HepG2 (cell line): Measurements from ENCODE around the gene RABL2A. TPM values are rescaled to one million over a fixed set of nuclear protein-coding genes. Genes with fewer than 3 reads are reported as not detected.

ENCODE experiments used
- ASH2L ChIP-seq: fragments of 300-600, 200-600 bp; sonication (generic); IDR thresholded peaks from 2 replicates; pipeline ENCODE4 v1.7.0; 2017; ENCODE audit warnings: low read depth, mild to moderate bottlenecking, moderate library complexity, mixed read lengths, low read length; ENCODE audit not compliant: insufficient read length
- CEBPG ChIP-seq: IDR thresholded peaks from 2 replicates; pipeline ENCODE4 v1.6.1; 2016
- ELF1 ChIP-seq: sonication (generic); formaldehyde crosslinking; IDR thresholded peaks from 2 replicates; pipeline ENCODE4 v1.4.0; 2020; ENCODE audit warnings: missing genetic modification reagents
- FOXK1 ChIP-seq: sonication (generic); formaldehyde crosslinking; IDR thresholded peaks from 2 replicates; pipeline ENCODE4 v1.4.0; 2020; ENCODE audit warnings: low read depth, missing genetic modification reagents, borderline replicate concordance
- GABPA ChIP-seq, 2 experiments: IDR thresholded peaks; 2 replicates each; pipeline ENCODE4 v1.6.1; 2011 to 2016; ENCODE audit warnings: low read depth in 2 of 2, low read length in 1 of 2, missing biosample characterization in 1 of 2, missing genetic modification characterization in 1 of 2
- HCFC1 ChIP-seq: fragments of 150-350 bp; IDR thresholded peaks from 2 replicates; pipeline ENCODE4 v1.6.1; 2014; ENCODE audit warnings: low read depth, low read length
- KLF16 ChIP-seq, 2 experiments: sonication (generic) in 1 of 2; formaldehyde crosslinking in 1 of 2; IDR thresholded peaks; 2 replicates each; pipeline versions ENCODE4 v1.6.1 to v1.8.0; 2016 to 2023; ENCODE audit warnings: missing genetic modification reagents in 2 of 2, missing compliant biosample characterization in 1 of 2
- MXD4 ChIP-seq: IDR thresholded peaks from 2 replicates; pipeline ENCODE4 v1.6.1; 2016; ENCODE audit warnings: mild to moderate bottlenecking, missing biosample characterization, missing genetic modification reagents
- PHF20 ChIP-seq: sonication (generic); formaldehyde crosslinking; IDR thresholded peaks from 2 replicates; pipeline ENCODE4 v1.5.0; 2020; ENCODE audit warnings: mild to moderate bottlenecking, missing genetic modification reagents
- POLR2A ChIP-seq, 2 experiments: IDR thresholded peaks; 2 replicates each; pipeline ENCODE4 v1.6.1; 2011; ENCODE audit warnings: low read depth in 2 of 2, low read length in 2 of 2, mild to moderate bottlenecking in 1 of 2, moderate library complexity in 1 of 2; ENCODE audit not compliant: insufficient read depth in 1 of 2
- RBFOX2 ChIP-seq: fragments of 200-400 bp; formaldehyde crosslinking; IDR thresholded peaks from 2 replicates; pipeline ENCODE4 v1.6.1; 2017; ENCODE audit warnings: low read depth, mild to moderate bottlenecking, low read length
- RFXANK ChIP-seq: IDR thresholded peaks from 2 replicates; pipeline ENCODE4 v1.6.1; 2016
- SALL1 ChIP-seq: sonication (generic); formaldehyde crosslinking; IDR thresholded peaks from 2 replicates; pipeline ENCODE4 v1.8.0; 2022; ENCODE audit warnings: mild to moderate bottlenecking, missing genetic modification reagents
- YEATS2 ChIP-seq: sonication (generic); formaldehyde crosslinking; IDR thresholded peaks from 2 replicates; pipeline ENCODE4 v1.4.0; 2020; ENCODE audit warnings: missing genetic modification reagents, borderline replicate concordance
- ZNF331 ChIP-seq: sonication (generic); formaldehyde crosslinking; IDR thresholded peaks from 2 replicates; pipeline ENCODE4 v1.4.0; 2020; ENCODE audit warnings: missing genetic modification reagents
- ZNF501 ChIP-seq: sonication (generic); formaldehyde crosslinking; IDR thresholded peaks from 2 replicates; pipeline ENCODE4 v1.5.1; 2020; ENCODE audit warnings: mild to moderate bottlenecking, moderate library complexity, missing genetic modification reagents
- polyA plus RNA-seq, 8 experiments: library from polyadenylated mRNA; depleted of rRNA in 3 of 8; stranded (reverse) in 7 of 8; unstranded in 1 of 8; fragments of >200 nt; fragmentation: Illumina TruSeq in 4 of 8; extraction: Trizol in 4 of 8; gene quantifications; 2 replicates each; pipeline versions ENCODE4 v1.2.1 to v1.2.3, GENCODE V29; 2011 to 2016; ENCODE audit warnings: low read depth in 4 of 8, missing spikeins in 1 of 8, mixed read lengths in 1 of 8; ENCODE audit not compliant: insufficient read depth in 1 of 8
- total RNA-seq, 5 experiments: library from RNA; depleted of rRNA; stranded (reverse); fragments of >200 nt; fragmentation: Illumina TruSeq; extraction: Trizol; gene quantifications; 2 replicates each; pipeline ENCODE4 v1.2.3, GENCODE V29; 2016; ENCODE audit warnings: low read depth in 1 of 5
- TF ChIP-seq, protein P1 (sequence below): IDR thresholded peaks from 2 replicates; pipeline ENCODE4 v1.6.1; 2018; ENCODE audit warnings: missing genetic modification reagents, mild to moderate bottlenecking, missing compliant biosample characterization
- TF ChIP-seq, protein P2 (sequence below): IDR thresholded peaks from 2 replicates; pipeline ENCODE4 v1.6.1; 2016; ENCODE audit warnings: mild to moderate bottlenecking, missing biosample characterization, missing genetic modification reagents
- TF ChIP-seq, protein P3 (sequence below): sonication (generic); formaldehyde crosslinking; IDR thresholded peaks from 2 replicates; pipeline ENCODE4 v1.4.0; 2020; ENCODE audit warnings: missing genetic modification reagents
- TF ChIP-seq, protein P4 (sequence below): sonication (generic); formaldehyde crosslinking; IDR thresholded peaks from 2 replicates; pipeline ENCODE4 v1.4.0; 2020; ENCODE audit warnings: mild to moderate bottlenecking, missing genetic modification reagents
- TF ChIP-seq, protein P5 (sequence below): sonication (generic); formaldehyde crosslinking; IDR thresholded peaks from 2 replicates; pipeline ENCODE4 v1.4.0; 2020; ENCODE audit warnings: missing genetic modification reagents

RABL2A gene
- total and polyA plus RNA-seq, 2 of the 13 experiments (the other 11 are each of a cell fraction or from before 2014, with no cell fraction given), result 9.6 to 13.4 TPM

DNA sequence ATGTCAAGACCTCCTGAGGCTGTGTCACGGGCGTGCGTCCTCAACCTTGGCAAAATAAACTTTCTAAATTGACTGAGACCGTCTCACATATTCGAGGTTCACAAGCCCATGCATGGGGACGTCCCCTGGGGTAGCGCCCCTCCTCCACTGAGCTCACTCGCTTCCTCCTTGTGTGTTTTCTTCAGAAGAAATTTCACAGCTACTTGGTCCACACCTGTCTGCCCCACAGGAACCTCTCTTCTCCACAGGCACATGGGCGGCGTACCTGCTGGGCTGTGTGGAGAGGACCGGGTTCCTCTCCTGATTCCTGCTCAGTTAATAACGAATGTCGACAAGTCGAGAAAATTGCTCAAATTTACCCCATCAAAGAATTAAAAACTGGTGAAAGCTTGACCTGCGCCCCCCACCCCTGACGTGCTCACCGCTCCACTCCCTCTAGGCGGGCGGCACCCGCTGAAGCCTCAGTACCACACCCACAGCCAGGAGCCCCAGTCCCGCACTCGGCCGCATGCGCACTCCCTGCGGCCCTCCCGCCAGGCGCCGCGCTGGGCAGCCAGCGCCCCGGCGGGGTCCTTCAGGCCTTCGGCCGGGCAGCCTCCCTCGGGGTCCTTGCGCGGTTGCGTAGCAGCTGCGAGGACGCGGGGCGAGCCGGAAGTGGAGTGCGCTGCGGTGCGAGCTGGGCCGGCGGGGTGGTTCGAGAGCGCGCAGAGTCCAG lies at the start of gene RABL2A (continued):
- TF ChIP-seq, protein P1, sequence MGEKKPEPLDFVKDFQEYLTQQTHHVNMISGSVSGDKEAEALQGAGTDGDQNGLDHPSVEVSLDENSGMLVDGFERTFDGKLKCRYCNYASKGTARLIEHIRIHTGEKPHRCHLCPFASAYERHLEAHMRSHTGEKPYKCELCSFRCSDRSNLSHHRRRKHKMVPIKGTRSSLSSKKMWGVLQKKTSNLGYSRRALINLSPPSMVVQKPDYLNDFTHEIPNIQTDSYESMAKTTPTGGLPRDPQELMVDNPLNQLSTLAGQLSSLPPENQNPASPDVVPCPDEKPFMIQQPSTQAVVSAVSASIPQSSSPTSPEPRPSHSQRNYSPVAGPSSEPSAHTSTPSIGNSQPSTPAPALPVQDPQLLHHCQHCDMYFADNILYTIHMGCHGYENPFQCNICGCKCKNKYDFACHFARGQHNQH, result 0 out of 2 replicates have a peak, but pooled peaks have one; percentile 47
- TF ChIP-seq, protein P2, sequence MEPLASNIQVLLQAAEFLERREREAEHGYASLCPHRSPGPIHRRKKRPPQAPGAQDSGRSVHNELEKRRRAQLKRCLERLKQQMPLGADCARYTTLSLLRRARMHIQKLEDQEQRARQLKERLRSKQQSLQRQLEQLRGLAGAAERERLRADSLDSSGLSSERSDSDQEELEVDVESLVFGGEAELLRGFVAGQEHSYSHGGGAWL (CRISPR knock-in tag), result 0 out of 2 replicates have a peak, but pooled peaks have one; percentile 56
- TF ChIP-seq GABPA (IDR thresholded peaks at IDR 0.05; ENCODE audit: low read depth, low read length) (peak; percentile 53), GABPA (CRISPR knock-in tag; IDR thresholded peaks at IDR 0.05; ENCODE audit: low read depth) (peak; percentile 63), RBFOX2 (peak; percentile 70), ZNF501 (0 out of 2 replicates have a peak, but pooled peaks have one; percentile 40), HCFC1 (peak; percentile 50; the same call in 1 of the 2 replicates), SALL1 (CRISPR knock-in tag) (peak; percentile 29; the same call in 1 of the 2 replicates), KLF16 (CRISPR knock-in tag; IDR thresholded peaks at IDR 0.05) (peak in 1 of 2 experiments; percentile 45; a peak in 1 of 4 replicates), ELF1 (CRISPR knock-in tag) (peak; percentile 86), PHF20 (CRISPR knock-in tag) (peak; percentile 71), YEATS2 (CRISPR knock-in tag) (peak; percentile 80), RFXANK (CRISPR knock-in tag) (0 out of 2 replicates have a peak, but pooled peaks have one; percentile 47), ASH2L (peak; percentile 33), CEBPG (CRISPR knock-in tag) (peak; percentile 39; the same call in 1 of the 2 replicates), FOXK1 (peak; percentile 27; the same call in 1 of the 2 replicates), POLR2A (IDR thresholded peaks at IDR 0.05; ENCODE audit: insufficient read depth in 1 of 2, low read depth in 2 of 2, low read length in 2 of 2) (peak in 1 of 2 experiments; percentile 28; a peak in 1 of 4 replicates), MXD4 (CRISPR knock-in tag) (peak; percentile 68; the same call in 1 of the 2 replicates), ZNF331 (0 out of 2 replicates have a peak, but pooled peaks have one; percentile 37)
- TF ChIP-seq, protein P3, sequence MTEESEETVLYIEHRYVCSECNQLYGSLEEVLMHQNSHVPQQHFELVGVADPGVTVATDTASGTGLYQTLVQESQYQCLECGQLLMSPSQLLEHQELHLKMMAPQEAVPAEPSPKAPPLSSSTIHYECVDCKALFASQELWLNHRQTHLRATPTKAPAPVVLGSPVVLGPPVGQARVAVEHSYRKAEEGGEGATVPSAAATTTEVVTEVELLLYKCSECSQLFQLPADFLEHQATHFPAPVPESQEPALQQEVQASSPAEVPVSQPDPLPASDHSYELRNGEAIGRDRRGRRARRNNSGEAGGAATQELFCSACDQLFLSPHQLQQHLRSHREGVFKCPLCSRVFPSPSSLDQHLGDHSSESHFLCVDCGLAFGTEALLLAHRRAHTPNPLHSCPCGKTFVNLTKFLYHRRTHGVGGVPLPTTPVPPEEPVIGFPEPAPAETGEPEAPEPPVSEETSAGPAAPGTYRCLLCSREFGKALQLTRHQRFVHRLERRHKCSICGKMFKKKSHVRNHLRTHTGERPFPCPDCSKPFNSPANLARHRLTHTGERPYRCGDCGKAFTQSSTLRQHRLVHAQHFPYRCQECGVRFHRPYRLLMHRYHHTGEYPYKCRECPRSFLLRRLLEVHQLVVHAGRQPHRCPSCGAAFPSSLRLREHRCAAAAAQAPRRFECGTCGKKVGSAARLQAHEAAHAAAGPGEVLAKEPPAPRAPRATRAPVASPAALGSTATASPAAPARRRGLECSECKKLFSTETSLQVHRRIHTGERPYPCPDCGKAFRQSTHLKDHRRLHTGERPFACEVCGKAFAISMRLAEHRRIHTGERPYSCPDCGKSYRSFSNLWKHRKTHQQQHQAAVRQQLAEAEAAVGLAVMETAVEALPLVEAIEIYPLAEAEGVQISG (CRISPR knock-in tag), result peak; percentile 63
- TF ChIP-seq, protein P4, sequence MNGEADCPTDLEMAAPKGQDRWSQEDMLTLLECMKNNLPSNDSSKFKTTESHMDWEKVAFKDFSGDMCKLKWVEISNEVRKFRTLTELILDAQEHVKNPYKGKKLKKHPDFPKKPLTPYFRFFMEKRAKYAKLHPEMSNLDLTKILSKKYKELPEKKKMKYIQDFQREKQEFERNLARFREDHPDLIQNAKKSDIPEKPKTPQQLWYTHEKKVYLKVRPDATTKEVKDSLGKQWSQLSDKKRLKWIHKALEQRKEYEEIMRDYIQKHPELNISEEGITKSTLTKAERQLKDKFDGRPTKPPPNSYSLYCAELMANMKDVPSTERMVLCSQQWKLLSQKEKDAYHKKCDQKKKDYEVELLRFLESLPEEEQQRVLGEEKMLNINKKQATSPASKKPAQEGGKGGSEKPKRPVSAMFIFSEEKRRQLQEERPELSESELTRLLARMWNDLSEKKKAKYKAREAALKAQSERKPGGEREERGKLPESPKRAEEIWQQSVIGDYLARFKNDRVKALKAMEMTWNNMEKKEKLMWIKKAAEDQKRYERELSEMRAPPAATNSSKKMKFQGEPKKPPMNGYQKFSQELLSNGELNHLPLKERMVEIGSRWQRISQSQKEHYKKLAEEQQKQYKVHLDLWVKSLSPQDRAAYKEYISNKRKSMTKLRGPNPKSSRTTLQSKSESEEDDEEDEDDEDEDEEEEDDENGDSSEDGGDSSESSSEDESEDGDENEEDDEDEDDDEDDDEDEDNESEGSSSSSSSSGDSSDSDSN (CRISPR knock-in tag), result 0 out of 2 replicates have a peak, but pooled peaks have one; percentile 17
- TF ChIP-seq, protein P5, sequence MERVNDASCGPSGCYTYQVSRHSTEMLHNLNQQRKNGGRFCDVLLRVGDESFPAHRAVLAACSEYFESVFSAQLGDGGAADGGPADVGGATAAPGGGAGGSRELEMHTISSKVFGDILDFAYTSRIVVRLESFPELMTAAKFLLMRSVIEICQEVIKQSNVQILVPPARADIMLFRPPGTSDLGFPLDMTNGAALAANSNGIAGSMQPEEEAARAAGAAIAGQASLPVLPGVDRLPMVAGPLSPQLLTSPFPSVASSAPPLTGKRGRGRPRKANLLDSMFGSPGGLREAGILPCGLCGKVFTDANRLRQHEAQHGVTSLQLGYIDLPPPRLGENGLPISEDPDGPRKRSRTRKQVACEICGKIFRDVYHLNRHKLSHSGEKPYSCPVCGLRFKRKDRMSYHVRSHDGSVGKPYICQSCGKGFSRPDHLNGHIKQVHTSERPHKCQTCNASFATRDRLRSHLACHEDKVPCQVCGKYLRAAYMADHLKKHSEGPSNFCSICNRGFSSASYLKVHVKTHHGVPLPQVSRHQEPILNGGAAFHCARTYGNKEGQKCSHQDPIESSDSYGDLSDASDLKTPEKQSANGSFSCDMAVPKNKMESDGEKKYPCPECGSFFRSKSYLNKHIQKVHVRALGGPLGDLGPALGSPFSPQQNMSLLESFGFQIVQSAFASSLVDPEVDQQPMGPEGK (CRISPR knock-in tag), result 0 out of 2 replicates have a peak, but pooled peaks have one; percentile 23
